HG02870 (cell line): Measurements from ENCODE around the gene CACNG1.

Source experiments
- ATAC-seq: cut with Tn5 transposase; IDR thresholded peaks from one replicate; pipeline ENCODE4 v1.9.1; 2021; ENCODE audit warnings: mild to moderate bottlenecking, moderate library complexity; ENCODE audit not compliant: unreplicated experiment

CACNG1 gene, protein sequence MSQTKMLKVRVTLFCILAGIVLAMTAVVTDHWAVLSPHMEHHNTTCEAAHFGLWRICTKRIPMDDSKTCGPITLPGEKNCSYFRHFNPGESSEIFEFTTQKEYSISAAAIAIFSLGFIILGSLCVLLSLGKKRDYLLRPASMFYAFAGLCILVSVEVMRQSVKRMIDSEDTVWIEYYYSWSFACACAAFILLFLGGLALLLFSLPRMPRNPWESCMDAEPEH

DNA sequence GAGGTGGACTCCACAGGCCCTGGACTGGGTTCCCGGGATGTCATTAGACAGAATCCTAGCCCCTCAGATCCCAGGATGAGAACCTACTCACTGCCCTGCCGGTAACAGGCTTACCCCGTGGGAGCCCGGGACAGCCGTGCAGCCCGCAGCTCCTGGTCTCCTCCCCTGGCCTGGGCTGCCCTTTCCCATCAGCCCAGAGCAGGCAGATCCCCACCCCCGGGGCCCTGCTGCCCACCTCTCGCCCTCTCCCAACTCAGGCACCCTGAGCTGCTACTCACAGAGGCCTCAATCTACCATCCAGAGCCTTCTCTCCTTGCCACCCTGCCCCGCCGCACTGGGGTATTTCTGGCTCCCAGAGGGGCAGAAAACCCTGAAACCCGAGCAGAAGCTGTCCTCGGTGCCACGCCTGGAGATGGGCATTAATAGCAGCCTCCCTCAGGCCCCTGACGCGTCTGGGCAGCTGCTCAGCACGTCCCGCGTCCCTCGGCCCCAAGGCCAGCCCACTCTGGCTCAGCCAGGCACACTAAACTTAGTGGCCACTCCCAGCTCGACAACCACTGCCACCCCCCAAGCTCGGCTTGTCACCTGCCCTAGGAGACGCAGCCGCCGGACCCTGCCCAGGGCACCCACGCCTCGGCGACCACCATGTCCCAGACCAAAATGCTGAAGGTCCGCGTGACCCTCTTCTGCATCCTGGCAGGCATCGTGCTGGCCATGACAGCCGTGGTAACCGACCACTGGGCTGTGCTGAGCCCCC, at the start of gene CACNG1:
Gene CACNG1, plus strand, starts transcription at position 539 of the 757 bp plus-strand sequence. Its CDS starts 107 bp downstream, at position 646.
- no peak for ATAC-seq

DNA sequence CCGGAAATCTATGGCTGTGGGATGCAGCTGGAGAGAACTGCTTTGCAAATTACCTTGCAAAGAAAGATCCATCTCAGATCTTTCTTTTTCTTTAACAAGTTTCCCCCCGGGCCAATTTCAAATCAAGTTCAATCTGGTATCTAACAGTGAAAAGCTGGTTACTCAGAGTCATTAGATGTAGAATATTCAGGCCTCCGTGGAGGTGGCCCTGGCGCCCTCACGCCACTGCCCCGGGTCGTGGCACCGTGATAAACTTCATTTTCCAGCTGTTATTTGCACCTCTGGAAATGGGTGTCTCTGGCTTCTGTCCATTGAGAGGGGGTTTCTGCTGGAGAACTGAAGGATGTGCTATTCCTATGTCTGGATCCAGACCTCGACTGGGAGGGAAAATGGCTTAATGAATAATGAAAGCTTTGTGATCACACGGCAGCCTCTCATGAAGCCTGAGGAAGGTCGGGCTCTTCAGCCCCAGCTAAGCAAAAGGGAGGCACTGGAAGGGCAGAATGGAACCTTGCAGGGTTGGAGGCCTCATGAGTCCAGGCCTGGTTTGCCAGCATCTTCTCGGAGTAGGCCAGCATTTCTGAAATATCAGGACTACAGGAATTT, 49.3 kb upstream of the CACNG1 start:
- no peak for ATAC-seq

DNA sequence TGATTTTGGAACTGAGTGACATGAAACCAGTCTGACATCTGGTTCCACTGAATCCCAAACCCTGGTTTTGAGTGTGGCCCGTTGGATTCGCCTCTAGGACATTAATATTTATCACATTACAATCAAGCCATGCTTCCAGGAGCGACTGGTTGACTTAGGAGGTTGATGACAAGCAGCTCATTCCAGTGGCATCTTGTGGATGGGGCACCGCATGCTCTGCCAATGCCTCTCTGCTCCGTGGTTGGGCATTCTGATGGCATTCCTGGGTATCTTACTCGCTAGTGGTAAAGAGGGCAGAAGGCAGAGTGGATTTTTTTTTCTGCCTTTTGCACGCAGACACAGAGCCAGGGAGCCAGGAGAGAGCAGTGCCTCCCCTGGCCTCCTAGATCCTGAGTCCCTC, 48.4 kb upstream of the CACNG1 start:
- ATAC-seq, result no peak

DNA sequence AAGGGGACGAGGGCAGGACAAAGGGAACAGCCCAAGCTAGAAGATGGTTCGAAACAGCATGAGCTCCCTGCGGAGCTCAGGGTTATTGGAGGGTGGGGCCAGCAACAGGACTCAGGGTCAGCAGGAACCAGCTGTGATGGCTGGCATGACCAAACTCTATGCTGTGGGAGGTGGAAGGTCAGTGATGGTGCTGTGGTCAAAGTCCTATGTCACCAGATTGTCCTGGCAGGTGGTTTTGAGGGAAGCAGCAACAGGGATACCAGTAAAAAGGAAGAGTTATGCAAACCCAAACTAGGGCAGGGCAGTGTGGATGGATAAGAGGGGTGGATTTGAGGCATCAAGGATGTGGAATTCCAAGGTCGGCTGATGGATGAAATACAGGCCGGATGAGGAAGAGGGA, 47.4 kb upstream of the CACNG1 start:
- no peak for ATAC-seq

DNA sequence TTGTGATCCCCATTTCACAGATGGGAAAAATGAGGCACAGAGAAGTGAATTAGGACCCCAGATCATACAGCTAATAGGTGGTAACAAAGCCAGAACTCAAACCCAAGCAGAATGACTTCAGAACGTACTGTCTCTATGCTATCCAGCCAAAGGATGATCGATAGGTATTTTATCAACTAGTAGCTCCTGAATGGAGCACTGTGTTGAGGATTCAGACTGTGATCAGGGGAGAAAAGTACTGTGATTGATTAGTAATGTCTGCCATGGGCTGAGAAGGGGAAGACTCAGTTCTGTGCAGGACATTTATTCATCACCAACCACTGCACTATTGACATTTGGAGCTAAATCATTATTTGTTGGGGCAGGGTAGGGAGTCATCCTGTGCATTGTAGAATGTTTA, 41.1 kb upstream of the CACNG1 start:
- ATAC-seq, result no peak

DNA sequence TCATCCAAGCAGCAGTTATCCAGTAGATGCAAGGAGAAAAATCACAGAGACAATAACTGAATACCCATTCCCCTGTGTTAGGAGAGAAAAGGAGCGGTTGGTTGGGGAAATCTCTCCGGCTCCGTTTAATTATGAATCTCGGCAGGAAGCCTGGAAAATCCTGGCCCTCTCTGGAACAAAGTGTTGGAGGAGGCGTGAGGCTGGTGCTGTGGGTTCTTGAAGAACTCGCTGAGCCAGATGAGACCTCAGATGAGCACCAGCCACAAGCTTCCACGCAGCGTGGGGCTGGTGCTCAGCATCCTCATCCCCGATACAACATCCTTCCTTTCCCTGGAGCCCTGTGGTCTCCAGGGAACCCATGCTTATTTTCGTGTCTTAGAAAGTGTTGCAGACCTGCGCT, 40.2 kb upstream of the CACNG1 start:
- no peak for ATAC-seq

DNA sequence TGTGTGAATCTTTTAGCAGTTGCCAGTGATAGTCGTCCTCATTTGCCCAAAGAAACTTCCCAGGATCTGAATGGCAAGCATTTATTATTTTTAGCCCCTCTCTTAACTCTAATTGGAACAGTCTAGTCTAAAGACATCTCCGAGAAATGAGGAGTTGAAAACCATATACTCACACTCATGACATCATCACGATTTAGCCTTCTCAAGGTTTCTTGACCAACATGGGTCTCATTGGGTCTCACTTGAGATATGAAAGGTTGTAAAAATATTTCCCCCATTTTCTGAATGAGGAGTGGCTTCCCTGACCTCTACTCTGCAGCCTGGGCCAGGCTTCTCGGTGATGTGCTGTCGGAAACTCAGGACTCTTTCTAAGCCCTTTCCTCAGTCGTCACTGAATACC, 37.1 kb upstream of the CACNG1 start:
- no peak for ATAC-seq

DNA sequence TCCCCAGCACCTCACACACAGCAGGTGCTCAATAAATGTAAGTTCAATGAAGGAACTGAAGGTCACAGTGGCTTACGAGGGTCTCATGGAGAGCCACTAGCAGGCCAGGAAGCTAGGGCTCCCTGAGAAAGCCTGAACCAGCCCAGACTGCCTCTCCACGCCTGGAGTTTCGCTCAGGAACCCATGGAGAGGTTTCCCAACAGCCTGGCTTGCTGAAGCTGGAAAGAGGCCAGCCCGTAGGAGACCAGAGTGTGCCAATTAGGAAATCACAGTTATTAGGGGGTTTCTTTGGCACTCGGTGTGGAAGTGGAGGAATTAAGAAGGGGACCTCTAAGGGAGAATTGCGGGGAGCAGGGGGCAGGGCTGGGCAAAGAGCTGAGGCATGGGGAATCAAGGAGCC, 36.3 kb upstream of the CACNG1 start:
- no peak for ATAC-seq

DNA sequence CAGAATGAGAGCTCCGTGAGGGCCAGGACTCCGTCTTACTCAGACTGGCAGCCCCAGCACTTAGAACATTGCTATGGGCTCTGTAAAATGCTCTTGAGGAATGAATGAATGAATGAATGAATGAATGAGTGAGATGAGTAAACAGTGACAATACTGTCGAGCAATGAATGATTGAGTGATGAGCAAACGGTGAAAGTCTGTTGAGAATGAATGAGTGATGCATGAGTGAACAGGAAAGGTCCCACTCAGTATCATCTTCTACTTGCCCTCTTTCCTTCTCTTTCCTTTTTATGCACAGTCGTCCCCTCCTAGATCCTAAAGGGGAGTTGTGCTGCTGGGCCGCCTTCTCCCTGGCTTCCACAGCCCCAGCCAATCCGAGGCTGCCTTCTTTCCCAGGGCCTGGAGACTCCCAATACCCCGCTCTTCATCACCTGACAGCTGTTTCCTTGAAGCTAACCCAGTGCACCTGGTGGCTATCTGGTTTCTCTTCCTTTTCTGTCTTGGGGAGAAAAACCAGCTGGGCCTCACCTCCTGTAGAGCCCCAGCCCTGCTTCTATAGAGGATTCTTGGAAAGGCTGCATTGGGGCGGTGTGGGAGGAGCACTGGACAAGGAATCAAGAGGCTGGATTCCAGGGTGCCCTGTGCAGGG, 32.7 kb upstream of the CACNG1 start:
- peak; percentile 75 for ATAC-seq

DNA sequence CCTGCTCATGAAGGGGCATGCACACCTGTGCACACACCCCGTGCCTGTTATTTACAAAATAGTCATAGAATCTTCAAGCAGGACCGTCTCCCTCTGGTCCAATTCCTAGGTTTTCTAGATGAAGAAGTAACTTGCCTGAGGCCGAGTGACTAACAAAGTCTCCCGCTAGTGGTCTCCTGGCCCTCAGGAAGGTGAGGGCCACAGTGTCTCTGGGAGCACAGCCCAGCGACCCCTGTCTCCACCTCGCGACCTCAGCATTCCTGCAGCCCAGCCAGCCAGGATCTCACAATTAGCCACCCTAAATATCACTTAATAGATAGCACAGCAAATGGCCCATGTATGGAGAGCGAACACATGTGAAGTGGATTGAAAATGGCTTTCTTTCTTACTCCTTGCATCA, 30.5 kb upstream of the CACNG1 start:
- no peak for ATAC-seq

DNA sequence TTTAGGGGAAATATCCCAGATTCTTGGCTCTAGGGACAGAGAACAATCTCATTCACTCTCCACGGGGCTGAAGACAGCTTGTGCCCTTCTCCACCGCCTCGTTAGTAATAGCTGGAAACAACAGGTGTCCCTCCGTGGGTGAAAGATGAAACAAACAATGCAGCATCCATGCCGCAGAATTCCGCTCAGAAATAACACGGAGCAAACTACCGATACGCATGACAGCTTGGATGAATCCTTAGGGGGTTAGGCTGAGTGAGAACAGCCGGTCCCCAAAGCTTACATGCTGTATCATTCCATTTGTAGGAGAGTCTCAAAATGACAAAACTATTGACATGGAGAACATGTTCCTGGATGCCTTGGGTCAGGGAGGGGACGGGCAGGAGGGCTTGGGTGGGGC, 29.4 kb upstream of the CACNG1 start:
- ATAC-seq, result no peak

DNA sequence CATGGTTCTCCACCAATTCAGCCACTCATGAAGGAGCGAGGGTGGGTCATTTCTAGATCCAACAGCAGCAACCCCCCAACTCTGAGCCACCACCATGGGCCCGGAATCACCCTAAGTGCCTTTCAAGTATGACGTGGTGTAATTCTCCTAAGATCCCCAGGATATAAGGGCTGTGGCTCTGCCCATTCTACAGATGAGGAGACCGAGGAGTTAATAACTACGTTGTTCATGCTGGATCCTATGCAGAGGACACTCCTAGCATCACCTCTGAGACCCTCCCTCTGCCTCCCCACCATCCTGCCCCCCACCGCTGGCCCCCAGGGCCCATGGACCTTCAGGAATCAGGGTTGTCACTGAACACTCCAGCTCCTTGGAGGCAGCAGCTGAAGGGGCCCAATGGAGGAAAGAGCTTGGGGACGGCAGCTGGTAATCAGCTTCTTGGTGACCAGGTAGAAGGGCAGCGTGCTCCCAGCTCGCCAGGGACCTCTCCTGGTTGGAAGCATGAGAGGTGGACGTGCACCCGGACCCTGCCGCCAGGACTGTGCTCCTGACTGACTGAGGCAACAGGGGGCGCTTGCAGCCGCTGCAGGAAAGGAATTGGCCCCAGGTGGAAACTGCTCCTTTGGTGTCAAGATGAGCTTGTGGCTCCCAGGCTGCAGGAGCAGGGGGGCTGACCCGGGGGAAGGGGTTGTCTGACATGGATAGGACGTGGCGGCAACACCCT, 28.2 kb upstream of the CACNG1 start:
- ATAC-seq, result no peak

DNA sequence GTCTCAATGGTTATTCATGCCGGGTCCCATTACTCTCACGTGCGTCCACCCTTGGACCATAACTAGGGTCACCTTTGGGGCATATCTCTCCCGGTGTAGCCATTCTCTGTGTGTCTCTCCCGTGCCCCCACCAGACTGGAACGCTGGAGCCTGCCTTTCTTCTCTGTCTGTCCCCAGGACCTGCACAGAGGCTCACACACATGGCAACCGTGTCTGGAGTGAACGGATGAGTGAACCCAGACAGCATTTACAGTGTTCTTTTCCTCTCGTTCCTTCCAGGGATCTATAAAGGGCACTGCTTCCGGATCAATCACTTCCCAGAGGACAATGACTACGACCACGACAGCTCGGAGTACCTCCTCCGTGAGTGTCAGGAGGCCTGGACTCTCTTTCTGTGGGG, 26.4 kb upstream of the CACNG1 start:
- no peak for ATAC-seq

DNA sequence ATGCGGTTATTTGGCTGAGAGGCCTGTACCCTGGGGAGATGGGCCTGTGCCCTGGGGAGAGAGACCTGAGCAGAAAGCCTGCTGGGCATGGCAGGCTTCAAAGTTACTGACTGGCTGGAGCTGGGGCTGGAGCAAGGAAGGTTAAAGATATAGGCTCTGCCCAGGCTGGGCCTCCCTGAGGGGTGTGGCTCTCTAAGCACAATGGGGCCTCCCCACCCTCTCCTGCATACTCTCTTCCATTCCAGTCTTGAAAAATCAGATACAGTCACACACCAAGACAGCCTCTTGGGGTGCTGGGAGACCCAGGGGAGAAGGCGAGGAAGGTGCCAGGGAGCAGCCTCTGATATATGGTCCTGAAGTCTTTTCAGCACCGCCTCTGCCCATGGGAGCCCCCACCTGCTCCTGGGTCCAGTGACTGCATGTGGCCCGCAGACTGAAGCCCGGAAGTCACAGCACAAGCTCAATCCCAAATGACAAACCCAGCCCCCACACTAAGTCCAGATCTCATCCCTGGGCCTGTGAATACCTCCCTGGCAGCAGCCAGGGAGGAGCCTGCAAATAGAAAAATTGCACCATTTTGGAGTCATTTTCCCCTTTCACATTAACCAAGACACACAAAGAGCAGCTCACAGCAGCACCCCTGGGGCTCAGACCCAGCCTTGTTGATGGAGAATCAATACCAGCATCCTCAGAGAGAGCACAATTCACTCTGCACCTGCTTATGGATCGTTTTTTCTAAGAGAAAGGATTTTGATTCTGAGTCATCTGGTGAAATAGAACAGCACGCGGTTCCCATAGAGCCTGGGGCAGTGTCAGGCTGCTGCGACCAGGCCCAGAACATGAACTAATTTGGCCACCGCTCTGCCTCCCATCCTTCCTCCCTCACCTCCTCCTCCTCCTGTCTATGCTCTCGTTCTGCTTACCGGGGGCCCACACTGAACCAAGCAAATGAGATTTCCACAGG, 25.6 kb upstream of the CACNG1 start:
- ATAC-seq, result no peak

DNA sequence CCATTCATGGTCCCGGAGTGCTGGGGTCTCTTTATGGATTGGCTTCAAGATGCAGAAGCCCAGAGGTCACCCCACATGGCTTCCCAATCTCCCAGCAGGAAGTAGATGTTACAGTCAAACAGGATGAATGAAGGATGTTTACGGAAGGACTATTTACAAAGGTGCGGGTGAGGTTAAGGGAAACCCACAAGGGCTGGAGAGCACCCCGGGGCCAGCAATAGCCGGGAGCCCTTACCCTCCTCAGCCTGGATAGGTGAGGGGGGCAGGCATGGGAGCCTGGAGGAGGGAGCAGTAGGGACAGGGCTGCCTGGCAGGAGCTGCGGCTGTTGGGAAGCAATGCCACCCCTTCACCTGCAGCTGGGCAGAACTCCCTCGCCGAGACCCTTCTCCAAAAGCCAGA, 24.5 kb upstream of the CACNG1 start:
- no peak for ATAC-seq

DNA sequence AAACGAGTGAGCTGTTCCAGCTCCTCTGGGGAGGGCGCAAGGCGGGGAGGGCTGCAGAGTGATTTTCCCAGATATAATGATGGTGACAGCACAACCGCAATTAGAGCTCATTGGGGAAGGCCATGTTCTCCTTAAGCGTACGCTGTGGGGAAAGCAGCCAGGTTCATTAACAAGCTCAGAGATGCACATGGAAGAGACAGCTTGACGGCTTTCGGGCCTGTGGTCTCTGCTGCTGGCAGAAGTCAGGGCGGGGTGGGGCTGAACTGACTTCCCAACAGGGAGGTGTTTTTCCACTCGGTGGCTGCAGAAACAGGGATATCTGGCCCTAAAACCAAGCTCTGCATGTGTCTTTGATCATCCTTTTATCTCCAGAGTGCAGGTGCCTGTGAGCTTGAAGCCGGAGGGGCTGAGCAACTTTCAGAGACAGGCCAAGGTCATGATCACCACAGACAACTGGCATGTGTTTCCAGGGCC, 24.0 kb upstream of the CACNG1 start:
- ATAC-seq, result no peak

DNA sequence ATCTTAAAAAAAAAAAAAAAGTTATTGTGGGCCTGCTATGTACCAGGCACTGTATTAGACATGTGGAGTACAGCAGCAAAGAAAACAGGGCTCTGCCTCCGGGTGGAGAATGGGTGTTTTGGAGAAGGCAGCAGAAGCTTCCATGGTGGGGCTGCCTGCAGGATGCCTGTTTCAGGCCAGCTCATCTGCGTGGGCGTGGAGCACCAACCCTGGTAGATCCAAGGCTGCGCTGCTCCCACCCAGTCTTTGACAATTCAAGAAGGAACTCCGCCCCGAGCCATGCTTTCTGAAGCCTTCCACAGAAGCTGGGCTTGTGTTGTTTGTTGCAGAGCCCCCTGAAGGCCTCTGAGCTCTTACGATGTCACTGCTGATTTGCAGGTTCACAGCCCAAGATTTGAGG, 23.2 kb upstream of the CACNG1 start:
- ATAC-seq, result no peak

DNA sequence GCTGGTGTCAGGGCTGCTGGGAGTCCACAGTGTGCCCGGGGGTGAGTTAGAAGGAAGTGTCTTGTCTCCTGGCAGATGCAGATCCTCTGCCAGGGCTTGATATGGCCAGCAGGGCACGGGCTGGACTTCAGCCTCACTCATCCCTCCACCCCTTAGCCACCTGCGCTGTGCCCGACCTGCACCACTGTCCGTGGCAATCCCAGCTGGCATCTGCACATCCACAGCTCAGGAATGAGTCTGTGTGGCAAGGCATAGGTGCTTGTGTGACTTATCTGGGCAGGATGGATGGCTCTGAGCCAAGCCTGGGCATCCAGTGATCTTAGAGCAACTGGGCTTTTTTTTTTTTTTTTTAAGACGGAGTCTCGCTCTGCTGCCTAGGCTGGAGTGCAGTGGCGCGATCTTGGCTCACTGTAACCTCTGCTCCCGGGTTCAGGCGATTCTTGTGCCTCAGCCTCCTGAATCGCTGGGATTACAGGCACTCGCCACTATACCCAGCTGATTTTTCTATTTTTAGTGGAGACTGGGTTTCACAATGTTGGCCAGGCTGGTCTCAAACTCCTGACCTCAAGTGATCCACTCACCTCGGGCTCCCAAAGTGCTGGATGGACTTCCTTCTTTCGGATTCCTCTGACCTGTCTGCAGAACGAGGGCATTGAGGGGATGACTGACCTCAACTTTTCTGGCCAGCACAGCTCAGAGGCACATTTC, 22.5 kb upstream of the CACNG1 start:
- ATAC-seq, result no peak

DNA sequence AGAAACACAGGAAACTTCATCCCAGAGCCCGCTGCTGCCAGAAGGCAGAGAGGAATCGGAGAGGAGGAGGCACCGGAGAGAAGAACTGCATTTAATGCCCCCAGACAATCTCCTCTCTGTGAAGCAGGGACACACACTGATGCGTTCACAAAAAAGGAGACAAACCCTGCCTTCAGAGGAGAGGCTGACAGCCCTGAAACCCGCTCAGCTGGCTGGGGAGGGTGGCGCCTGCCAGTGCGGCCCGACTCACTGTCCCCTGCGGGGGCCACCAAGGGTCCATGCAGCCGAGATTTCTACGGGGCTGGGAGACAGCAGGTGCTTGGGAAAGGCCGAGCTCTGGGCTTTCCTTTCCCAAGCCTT, 21.9 kb upstream of the CACNG1 start:
- no peak for ATAC-seq
